Kidney (tissue), 14 donors: Measurements from ENCODE around the gene TMEM178A. TPM values are rescaled to one million over a fixed set of nuclear protein-coding genes. Genes with fewer than 3 reads are reported as not detected.

Source experiments
- DNase-seq, 5 donors: peaks; one replicate each; pipeline ENCODE4 v3.0.0-alpha.2; 2013 to 2020
- FAIRE-seq: peaks from 2 replicates; lab custom pipeline; 2012; peaks lifted over from hg19 to GRCh38; lab: Jason Lieb, UNC
- H3K27ac ChIP-seq, 2 donors: one replicate each; pipeline ENCODE4 v1.7.0; 2013; ENCODE audit warnings: low read depth in 2 of 2, low read length in 2 of 2, inconsistent platforms in 1 of 2
- H3K27me3 ChIP-seq: one replicate; pipeline ENCODE4 v1.7.1; 2013; ENCODE audit warnings: low read length, inconsistent platforms; ENCODE audit not compliant: control insufficient read depth, insufficient read depth
- H3K36me3 ChIP-seq, 3 donors: one replicate each; pipeline versions ENCODE4 v1.7.0 to v1.7.1; 2013; ENCODE audit warnings: low read length in 3 of 3, control low read depth in 1 of 3, inconsistent platforms in 1 of 3; ENCODE audit not compliant: insufficient read depth in 3 of 3, control insufficient read depth in 2 of 3
- H3K4me1 ChIP-seq, 3 donors: one replicate each; pipeline versions ENCODE4 v1.7.0 to v1.7.1; 2013; ENCODE audit warnings: low read length in 3 of 3, inconsistent platforms in 1 of 3, low read depth in 1 of 3; ENCODE audit not compliant: control insufficient read depth in 2 of 3, insufficient read depth in 2 of 3
- H3K4me3 ChIP-seq, 3 donors: one replicate each; pipeline versions ENCODE4 v1.7.0 to v1.8.1; 2013; ENCODE audit warnings: low read length in 3 of 3, control low read depth in 1 of 3, inconsistent platforms in 1 of 3
- H3K9ac ChIP-seq, 3 donors: one replicate each; pipeline versions ENCODE4 v1.7.0 to v1.7.1; 2013; ENCODE audit warnings: low read length in 3 of 3, control low read depth in 1 of 3, inconsistent platforms in 1 of 3
- H3K9me3 ChIP-seq, 3 donors: one replicate each; pipeline versions ENCODE4 v1.7.0 to v1.7.1; 2013; ENCODE audit warnings: low read length in 3 of 3, control low read depth in 1 of 3, inconsistent platforms in 1 of 3; ENCODE audit not compliant: control insufficient read depth in 2 of 3, insufficient read depth in 1 of 3
- CTCF ChIP-seq: IDR thresholded peaks from 3 replicates; pipeline ENCODE4 v1.5.1; 2012; ENCODE audit warnings: mild to moderate bottlenecking, moderate library complexity, borderline replicate concordance; ENCODE audit not compliant: insufficient read depth; ENCODE audit errors: extremely low read depth
- intact Hi-C: fragments of 100-400 bp; cut with DNase I; formaldehyde crosslinking; loops from one replicate; pipeline ENCODE4 v1.11.1; 2022
- polyA plus RNA-seq: library from polyadenylated mRNA; stranded (reverse); fragments of 350-450 nt; fragmentation: Illumina TruSeq; extraction: RNeasy Lipid Tissue Mini Kit (QIAGEN cat#74804); gene quantifications from one replicate; pipeline ENCODE4 v1.2.3, GENCODE V29; 2014; ENCODE audit warnings: low read depth, low replicate concordance; ENCODE audit not compliant: insufficient read depth
- total RNA-seq: library from RNA; stranded (reverse); fragmentation: NEBNext Ultra II Directional; extraction: Animal tissue kit (Norgen Biotek cat#: 25700); gene quantifications from one replicate; pipeline ENCODE4 v1.2.1, GENCODE V29; 2021
- donor health status: control.
- donor health status: control.
- donor health status: control.
- donor health status: control.
- donor health status: control.
- donor health status: DM: yes; HTN: yes; CAD: no.
- donor health status: Normal renal cell carcinoma (clear cell type).

The TMEM178A gene
- total and polyA plus RNA-seq, 2 donors from 2014 or later = 5.7 to 48.0 TPM

GRCh38 chr2:39704540-39704939, 38.8 kb downstream of the TMEM178A start:
- Histone ChIP-seq H3K4me3 (no peak overlapping the region), H3K9me3 (peaks cover 0 to 11% (median 0%) of the 10 kb centered on the region in 3 donors), H3K27me3 (no peaks in the 10 kb centered on the region), H3K36me3 (no peaks in the 10 kb centered on the region), H3K9ac (no peak overlapping the region), H3K27ac (no peak overlapping the region), H3K4me1 (no peaks in the 10 kb centered on the region)
- intact Hi-C loops = no loop called here
- no peak for TF ChIP-seq CTCF
- DNase-seq (no peak), FAIRE-seq (no peak)

- no peaks in the 10 kb centered on the region for H3K27me3 ChIP-seq
- no peaks in the 10 kb centered on the region for H3K36me3 ChIP-seq
- no peak for FAIRE-seq
- no peak for DNase-seq
- no peak overlapping the region for H3K27ac ChIP-seq
- no peak for TF ChIP-seq CTCF
- peaks cover 0 to 11% (median 0%) of the 10 kb centered on the region in 3 donors for H3K9me3 ChIP-seq
- H3K4me3 ChIP-seq = no peak overlapping the region
- H3K4me1 ChIP-seq = no peaks in the 10 kb centered on the region
- H3K9ac ChIP-seq = no peak overlapping the region
- intact Hi-C loops = no loop called here
These were observed 39.9 kb downstream of the TMEM178A start for GRCh38 chr2:39705638-39706037.

GRCh38 chr2:39706312-39706711, 40.6 kb downstream of the TMEM178A start:
- no peaks in the 10 kb centered on the region for H3K27me3 ChIP-seq
- peaks cover 0 to 11% (median 0%) of the 10 kb centered on the region in 3 donors for H3K9me3 ChIP-seq
- no peak overlapping the region for H3K4me3 ChIP-seq
- intact Hi-C loops = no loop called here
- FAIRE-seq = no peak
- H3K27ac ChIP-seq = no peak overlapping the region
- no peak for DNase-seq
- no peaks in the 10 kb centered on the region for H3K36me3 ChIP-seq
- TF ChIP-seq CTCF = no peak
- H3K4me1 ChIP-seq = no peaks in the 10 kb centered on the region
- no peak overlapping the region for H3K9ac ChIP-seq

DNA sequence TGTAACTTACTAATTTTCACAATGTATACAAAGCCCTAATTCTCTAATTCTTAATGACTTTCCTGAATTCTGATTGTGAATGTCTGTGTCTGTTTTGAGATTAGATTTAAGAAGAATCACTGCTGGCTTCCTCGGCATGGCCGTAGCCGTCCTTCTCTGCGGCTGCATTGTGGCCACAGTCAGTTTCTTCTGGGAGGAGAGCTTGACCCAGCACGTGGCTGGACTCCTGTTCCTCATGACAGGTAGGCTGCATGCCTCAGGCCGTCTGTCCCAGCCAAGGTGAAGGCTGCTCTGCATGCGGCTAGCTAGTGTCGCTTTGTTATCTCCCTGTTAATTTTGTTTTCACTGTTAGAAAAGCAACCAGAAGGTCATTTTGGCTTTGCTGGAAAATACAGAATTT, 41.2 kb downstream of the TMEM178A start:
- FAIRE-seq = no peak

More for the DNA sequence above, 41.2 kb downstream of the TMEM178A start:
- Histone ChIP-seq H3K4me3 (no peak overlapping the region), H3K27ac (no peak overlapping the region), H3K4me1 (no peaks in the 10 kb centered on the region), H3K27me3 (no peaks in the 10 kb centered on the region), H3K9me3 (peaks cover 0 to 4% (median 0%) of the 10 kb centered on the region in 3 donors), H3K36me3 (no peaks in the 10 kb centered on the region), H3K9ac (no peak overlapping the region)
- intact Hi-C loops = no loop called here
- no peak for DNase-seq
- no peak for TF ChIP-seq CTCF
